Measurements from ENCODE around the gene MIA2.
"Not testable (repeated sequence)": the region's sequence is repeated elsewhere in the genome, so short reads cannot be mapped to it uniquely, and the experiment has no call there.

MIA2 gene

DNA sequence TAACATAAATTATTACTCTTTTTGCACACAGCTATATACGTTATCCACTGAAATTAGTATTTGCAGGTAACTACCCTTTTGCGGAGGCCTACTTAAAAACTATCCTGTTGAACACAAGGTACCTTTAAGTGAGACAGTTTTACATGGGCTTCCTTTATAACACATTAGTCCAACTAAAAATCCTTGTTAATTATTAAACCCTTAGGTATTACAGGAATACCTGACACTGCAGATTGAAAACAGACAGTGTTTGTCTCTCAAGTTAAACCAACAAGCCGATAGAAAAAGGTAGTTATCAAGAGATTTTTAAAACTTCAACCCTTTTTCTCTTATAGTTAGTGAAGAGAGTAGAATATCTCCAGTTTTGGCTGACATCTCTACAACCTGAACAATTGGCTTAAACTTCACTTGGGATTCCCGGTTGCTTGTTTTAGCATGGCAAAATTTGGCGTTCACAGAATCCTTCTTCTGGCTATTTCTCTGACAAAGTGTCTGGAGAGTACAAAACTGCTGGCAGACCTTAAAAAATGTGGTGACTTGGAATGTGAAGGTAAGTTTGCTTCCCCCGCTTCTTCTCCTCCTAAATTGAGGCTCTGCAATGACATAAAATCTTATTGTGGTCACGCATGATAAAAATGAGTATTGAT, at the start of gene MIA2:
TSS of gene MIA2 (plus strand) at position 236 of the 647 bp plus-strand sequence. CDS start at position 436, 200 bp downstream.
- DNase-seq: no peak

DNA sequence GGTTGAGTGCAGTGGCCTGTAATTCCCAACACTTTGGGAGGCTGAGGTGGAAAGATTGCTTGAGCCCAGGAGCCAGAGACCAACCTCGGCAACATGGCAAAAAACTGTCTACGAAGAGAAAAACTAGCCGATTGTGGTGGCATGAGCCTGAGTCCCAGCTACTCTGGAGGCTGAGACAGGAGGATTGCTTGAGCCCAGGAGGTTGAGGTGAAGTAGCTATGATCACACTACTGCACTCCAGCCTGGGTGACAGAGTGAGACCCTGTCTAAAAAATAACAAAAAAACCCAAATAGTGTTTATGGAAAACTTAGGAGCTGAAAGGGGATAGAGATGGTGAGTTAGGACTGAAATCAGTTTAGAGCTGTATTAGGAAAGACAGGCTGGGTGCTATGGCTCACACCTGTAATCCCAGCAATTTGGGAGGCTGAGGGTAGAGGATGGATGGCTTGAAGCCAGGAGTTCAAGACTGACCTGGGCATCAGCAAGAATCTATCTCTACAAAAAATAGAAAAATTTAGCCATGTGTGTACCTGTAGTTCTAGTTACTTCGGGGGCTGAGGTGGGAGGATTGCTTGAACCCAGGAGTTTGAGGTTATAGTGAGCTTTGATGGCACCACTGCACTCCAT, 49.0 kb upstream of the MIA2 start:
- no peak for DNase-seq

DNA sequence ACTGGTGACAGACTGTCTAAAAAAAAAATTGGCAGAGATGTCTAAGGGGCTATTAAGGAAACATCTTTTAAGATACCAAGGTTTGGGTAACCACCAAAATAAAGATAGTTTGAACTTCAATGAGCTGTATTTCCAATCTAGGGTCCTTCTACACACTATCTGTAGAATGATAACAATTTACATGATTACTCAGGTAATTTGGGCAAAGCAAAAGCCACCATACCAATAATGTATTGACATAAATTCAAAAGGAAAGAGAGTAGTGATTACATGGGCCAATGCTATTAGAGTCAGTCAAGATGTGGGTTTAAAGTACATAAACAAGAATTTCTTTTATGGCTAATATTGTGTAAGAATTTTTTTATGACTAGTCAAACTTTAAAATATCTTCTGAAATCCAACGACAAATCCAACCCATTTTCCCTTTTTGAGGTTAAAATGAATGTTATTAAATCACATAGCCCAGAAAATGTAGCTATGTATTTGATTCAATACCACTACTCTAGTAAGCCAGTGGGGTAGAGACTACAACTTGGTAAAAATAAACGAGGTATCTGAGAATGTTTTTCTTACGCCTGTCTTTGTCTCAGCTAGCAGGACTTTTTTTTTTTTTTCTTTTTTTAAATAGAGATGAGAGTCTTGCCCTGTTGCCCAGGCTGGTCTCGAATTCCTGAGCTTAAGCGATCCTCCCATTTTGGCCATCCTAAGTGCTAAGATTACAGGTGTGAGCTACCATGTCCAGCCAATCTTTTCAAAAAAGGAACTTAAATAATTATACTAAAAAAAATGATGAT, 48.3 kb upstream of the MIA2 start:
- no peak for DNase-seq

GRCh38 chr14:39186941-39187525, 46.7 kb upstream of the MIA2 start:
- DNase-seq: no peak

DNA sequence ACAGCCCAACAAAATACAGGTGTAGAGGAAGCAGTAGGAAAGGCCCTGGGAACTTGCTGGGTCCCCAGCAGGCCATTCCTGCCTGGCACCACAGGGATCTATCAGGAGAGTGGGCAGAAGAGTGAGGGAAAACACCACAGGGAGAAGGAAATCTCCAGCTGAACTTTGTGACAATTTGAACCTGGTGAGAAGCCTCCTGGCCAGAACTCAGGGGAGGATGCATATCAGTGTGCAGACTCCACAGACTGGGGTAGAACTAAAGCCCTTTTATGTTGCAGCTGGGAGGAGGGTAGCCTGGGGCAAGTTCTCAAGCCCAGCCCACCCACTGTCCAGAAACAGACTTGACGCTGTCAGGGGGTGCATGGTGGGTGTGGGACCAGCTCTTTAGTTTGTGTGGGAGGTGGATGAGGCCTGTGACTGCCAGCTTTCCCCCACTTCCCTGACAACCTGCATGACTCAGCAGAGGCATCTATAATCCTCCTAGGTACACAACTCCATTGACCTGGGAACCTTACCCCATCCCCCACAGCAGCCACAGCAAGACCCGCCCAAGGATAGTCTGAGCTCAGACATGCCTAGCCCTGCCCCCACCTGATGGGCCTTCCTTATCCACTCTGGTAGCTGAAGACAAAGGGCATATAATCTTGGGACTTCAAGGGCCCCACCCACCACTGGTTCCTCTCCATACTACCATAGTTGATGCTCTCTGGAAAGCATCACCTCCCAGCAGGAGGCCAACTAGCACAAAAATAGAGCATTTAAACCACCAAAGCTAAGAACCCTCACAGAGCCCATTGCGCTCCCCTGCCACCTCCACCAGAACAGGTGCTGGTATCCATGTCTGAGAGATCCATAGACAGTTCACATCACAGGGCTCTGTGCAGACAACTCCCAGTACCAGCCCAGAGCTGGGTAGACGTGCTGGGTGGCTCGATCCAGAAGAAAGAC, 29.8 kb upstream of the MIA2 start:
- DNase-seq: no peak

- DNase-seq: not testable (repeated sequence)
These were observed 26.3 kb upstream of the MIA2 start for GRCh38 chr14:39207430-39207829.

DNA sequence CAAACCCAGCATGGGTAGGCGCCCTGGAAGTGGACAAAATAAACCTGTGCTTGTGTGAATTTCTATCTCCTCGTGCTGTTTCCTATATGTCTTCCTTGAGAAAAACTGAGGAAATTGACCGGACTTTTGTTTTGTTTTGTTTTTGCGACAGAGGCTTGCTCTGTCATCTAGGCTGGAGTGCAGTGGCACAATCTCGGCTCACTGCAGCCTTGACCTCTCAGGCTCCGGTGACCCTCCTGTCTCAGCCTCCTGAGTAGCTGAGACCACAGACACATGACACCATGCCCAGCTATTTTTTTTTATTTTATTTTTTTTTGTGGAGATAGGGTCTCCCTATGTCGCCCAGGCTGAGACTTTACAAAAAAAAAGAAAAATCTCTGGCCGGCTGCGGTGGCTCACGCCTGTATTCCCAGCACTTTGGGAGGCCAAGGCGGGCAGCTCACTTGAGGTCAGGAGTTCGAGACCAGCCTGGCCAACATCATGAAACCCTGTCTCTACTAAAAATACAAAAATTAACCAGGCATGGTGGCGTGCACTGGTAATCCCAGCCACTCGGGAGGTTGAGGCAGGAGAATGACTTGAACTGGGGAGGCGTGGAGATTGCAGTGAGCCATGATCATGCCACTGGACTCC, 22.5 kb upstream of the MIA2 start:
- DNase-seq: no peak

- DNase-seq: no peak
These were observed 21.7 kb upstream of the MIA2 start for GRCh38 chr14:39212034-39212433.

DNA sequence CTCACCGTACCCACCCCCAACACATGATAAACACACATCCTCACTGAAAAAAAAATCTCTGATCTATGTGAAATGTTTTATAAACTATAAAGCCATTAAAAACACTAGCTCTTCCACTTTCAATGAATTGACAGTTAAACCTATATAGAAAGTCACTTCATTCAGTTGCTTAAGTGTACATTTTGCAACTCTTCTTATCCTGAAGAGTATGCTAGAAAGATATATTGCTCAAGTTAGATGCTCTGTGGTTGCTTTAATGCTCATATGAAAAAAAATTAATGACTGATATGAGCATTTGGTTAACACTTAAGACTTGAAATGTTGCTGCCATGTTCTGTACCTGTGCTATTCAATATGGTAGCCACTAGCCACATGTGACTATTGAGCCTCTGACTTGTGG, 21.0 kb upstream of the MIA2 start:
- no peak for DNase-seq

DNA sequence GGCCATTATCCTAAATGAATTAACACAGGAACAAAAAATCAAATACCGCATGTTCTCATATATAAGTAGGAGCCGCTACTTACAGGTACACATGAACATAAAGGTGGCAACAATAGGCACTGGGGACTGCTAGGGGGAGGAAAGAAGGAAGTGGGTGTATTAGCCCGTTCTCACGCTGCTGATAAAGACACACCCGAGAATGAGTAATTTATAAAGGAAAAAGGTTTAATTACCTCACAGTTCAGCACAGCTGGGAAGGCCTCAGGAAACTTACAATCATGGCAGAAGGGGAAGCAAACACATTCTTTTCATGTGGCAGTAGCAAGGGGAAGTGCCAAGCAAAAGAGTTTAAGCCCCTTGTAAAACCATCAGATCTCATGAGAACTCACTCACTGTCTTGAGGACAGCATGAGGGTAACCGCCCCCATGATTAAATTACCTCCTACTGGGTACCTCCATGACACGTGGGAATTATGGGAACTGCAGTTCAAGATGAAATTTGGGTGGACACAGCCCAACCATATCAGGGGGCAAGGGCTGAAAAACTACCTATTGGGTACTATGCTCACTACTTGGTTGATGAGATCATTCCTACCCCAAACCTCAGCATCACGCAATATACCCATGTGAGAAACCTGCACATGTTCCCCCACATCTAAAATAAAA, 16.4 kb upstream of the MIA2 start:
- no peak for DNase-seq

- no peak for DNase-seq
These were observed 15.4 kb upstream of the MIA2 start for GRCh38 chr14:39218171-39218769.

- DNase-seq: no peak
These were observed 14.6 kb upstream of the MIA2 start for GRCh38 chr14:39219075-39219499.

GRCh38 chr14:39220473-39220872, 13.2 kb upstream of the MIA2 start:
- not testable (repeated sequence) for DNase-seq

- DNase-seq: no peak
These were observed 5.7 kb upstream of the MIA2 start for GRCh38 chr14:39228044-39228443.

GRCh38 chr14:39228509-39229221, 5.0 kb upstream of the MIA2 start:
- no peak for DNase-seq

DNA sequence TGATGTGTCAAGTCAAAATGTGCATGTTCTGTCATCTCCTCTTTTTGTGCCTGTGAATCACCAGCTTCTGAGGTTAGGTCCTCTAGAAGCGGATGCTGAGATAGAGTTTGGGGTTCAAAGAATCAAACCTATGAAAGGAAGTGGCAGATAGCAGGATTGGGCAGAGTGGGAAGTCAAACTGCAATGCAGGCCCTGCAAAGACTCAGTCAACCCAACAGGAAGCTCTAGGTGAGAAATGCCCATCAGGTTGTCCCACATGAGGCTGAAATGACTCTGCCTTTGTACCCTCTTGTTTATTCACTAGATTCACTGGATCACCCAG, 4.5 kb upstream of the MIA2 start:
- DNase-seq: peak; percentile 22 to 74

DNA sequence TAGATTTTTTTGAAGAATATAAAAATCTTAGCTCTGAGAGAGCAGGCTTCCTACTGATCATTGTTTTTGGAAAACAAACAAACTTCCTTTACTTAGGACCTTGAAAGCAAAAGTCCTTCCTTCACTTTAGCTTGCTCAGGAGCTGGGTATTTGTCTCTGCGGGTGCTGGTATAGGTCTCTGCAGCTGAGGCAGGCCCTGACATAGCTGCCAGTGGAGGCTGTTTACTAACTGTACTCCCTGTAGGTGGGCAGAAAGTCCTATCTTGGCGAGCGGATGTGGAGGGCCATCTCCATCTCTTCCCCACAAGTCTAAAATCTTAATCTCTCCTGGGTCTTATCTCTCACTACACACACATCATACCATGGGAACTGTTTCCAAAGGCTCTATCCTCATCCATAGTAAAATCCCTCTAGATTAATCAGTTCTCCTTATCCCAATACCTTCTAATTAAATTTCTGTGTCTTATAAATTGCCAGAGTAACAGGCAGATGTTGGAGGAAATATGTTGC, 4.1 kb upstream of the MIA2 start:
- no peak for DNase-seq

DNA sequence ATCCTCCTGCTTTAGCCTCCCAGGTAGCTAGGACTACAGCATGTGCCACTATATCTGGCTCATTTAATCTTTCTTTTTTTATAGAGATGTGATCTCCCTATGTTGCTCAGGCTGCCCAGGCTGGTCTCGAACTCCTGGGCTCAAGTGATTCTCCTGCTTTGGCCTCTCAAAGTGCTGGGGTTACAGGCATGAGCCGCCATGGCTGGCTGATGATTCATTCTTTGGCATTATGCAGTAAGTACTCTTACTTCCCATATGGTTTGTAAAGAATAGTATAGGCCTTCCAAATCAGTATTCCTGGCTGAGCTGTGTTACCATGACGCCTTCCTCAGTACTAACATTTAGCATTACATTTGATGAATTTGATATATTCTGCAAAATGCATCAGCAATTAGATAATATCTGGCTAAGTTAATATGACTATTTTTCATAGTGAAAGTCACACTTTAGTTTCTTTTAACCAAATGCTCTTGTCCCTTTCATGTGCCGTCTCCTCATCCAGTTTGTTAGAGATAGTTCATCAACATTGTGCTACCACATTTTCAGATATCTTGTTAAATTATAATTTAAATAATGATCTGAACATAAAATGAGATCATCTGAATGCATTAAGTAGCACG, 3.2 kb upstream of the MIA2 start:
- no peak for DNase-seq

DNA sequence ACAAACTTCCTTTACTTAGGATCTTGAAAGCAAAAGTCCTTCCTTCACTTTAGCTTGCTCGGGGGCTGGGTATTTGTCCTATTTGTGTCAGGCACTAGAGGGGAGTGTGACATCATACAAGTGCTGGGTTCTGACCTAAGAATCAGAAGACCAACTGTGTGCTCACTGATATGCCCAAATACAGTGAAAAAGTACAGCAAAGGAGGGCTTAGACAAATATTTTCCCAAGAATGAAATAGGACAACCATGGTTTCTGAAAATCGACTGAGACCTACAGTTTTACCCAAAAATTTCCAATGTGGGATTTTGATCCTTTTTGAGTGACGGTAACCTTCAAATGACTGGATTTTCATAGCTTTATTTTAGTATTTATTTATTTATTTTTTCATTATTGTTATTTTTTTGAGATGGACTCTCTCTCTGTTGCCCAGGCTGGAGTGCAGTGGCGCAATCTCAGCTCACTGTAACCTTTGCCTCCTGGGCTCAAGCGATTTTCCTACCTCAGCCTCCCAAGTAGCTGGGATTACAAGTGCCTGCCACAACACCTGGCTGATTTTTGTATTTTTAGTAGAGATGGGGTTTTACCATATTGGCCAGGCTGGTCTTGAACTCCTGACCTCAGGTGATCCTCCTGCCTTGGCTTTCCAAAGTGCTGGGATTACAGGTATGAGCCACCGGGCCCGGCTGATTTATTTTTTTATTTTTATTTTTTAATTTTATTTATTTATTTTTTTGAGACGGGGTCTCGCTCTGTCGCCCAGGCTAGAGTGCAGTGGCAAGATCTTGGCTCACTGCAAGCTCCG, 1.8 kb upstream of the MIA2 start:
- DNase-seq: peak; percentile 48 to 67
